M059J (cell line): ENCODE measurements around the gene CSE1L. TPM values are rescaled to one million over a fixed set of nuclear protein-coding genes. Genes with fewer than 3 reads are reported as not detected.
A peak's percentile ranks its signal among the peaks of the same experiment; 100 is the strongest.
"Not testable (repeated sequence)": the region's sequence is repeated elsewhere in the genome, so short reads cannot be mapped to it uniquely, and the experiment has no call there.

ENCODE experiments used
- DNase-seq: peaks from one replicate; pipeline ENCODE4 v3.0.0-alpha.2; 2012; ENCODE audit warnings: low read depth
- total RNA-seq: library from RNA; depleted of rRNA; stranded (reverse); fragments of >200 nt; shearing (Covaris generic); gene quantifications from 2 replicates; pipeline ENCODE4 v1.2.3, GENCODE V29; 2014; rRNA removed

The CSE1L gene
- 217 and 266 TPM in 2 replicates for total RNA-seq

GRCh38 chr20:49046087-49046900, at the start of gene CSE1L:
CSE1L (plus strand) TSS chr20:49046312; CDS start chr20:49058464, 12,152 bp downstream.
- DNase-seq, result peak; percentile 95

DNA sequence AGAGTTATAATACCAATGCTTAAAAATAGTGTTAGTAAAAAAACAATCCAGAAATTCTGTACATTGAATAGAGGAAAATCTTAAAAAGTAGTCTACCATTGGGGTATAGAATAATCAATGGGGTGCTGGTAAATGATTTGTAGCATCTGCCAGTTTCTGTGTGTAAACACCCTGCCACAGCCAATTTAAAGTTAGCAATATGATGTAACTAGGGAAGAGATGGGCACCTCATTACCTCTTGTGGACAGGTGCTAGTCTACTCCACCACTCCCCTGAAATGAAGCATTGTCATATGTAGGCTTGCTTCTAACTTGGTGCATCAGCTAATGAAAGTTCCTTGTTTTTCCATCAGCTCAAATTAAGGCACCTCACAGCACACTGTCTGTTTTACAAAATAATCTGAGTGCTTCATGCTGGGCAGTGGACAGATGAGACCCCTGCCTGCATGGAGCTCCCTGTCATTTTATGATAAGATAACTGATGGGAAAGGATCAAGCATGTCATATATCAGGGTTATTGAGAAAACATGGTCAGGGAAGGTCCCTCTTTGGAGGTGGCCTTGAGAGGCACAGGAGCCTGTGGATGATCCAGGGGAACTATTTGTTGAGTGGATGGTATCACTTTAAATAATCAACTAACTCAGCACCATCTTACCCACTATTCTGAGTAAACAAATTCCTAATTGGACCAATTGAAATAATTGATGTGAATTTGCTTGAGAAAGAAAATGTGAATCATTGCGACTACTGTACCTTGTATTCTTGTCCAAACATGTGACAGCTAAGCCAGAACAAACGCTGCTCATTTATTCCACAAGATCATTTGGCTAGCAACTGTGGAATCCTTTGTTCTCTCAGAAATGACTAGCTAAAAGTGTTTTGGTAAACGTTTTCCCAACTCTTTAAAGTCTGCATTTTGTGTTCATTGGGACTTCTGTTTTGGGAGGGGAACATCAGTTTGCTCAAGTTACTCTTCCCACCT, 45.9 kb upstream of the CSE1L start:
- DNase-seq, result no peak

GRCh38 chr20:49001741-49002140, 44.4 kb upstream of the CSE1L start:
- no peak for DNase-seq

DNA sequence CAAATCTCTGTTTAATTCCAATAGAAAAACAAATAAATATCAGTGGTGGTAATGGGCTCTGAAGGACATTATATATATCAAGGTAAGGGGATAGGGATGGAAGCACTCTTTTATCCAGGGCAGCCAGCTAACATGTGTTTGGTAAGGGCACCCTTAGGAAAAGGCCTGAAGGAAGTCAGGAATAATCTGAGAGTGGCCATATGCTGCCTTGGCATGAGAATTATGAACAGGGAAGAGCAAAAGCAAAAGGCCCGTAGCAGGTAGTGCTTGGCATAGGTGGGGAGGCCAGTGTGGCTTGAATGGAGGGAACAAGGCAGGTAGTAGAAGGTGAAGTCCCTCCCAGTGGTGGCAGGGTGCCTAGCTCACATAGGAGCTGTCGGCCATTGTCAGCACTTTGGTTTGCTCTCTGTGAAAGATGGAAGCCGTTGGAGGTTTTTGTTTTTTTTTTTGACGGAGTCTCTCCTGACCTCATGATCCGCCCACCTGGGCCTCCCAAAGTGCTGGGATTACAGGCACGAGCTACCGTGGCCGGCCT, 39.6 kb upstream of the CSE1L start:
- DNase-seq, result no peak

DNA sequence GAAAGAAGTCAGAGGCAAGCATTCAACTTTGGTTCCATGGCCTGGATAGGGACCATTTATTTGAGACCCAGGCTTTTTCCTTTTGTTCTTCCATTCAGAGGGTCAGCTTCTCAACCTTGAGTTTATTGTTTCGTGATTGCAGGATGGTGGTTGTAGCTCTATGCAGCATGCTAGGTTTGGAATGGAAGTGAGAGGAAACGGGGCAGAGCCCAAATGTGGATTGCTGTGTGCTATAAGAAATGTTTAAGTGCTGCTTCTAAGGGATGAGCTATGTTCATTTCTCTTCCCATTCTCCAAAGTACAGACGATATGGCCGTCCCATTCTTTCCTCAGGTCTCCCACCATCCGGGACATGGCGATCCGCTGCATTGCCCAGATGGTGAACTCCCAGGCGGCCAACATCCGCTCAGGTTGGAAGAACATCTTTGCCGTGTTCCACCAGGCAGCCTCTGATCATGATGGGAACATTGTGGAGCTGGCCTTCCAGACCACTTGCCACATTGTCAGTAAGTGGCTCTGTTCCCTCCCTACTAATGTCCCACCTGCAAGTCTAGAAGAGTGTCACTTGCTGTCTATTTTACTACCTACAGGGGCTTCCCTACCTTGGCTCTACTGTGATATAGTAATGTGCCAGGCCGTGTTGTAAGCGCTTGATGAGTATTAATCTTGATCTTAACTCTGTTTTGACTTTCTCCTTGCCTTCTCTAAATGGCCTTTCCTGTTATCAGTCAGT, 36.0 kb upstream of the CSE1L start:
- DNase-seq, result no peak

GRCh38 chr20:49024220-49024619, 21.9 kb upstream of the CSE1L start:
- no peak for DNase-seq

DNA sequence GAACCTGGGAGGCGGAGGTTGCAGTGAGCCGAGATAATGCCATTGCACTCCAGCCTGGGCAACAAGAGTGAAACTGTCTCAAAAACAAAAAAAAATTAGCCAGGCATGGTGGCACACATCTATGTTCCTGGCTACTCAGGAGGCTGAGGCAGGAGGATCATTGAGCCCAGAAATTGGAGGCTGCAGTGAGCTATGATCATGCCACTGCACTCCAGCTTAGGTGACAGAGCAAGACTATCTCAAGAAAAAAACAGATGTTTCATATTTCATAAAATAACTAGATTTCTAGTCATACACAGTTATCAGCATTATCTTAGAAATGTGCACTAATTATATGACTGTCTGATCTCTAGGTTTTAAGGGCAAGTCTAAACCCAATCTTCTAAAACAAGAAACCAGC, 17.9 kb upstream of the CSE1L start:
- DNase-seq, result not testable (repeated sequence)

- peak; percentile 42 for DNase-seq
Observed at GRCh38 chr20:49028684-49029083, 17.4 kb upstream of the CSE1L start.

GRCh38 chr20:49029203-49029602, 16.9 kb upstream of the CSE1L start:
- no peak for DNase-seq

- DNase-seq, result no peak
Observed at GRCh38 chr20:49030954-49031619, 15.0 kb upstream of the CSE1L start.

GRCh38 chr20:49032455-49032854, 13.7 kb upstream of the CSE1L start:
- DNase-seq, result no peak

GRCh38 chr20:49034070-49034732, 11.9 kb upstream of the CSE1L start:
- DNase-seq, result no peak

GRCh38 chr20:49037962-49038387, 8.1 kb upstream of the CSE1L start:
- DNase-seq, result peak; percentile 81

GRCh38 chr20:49039854-49040253, 6.3 kb upstream of the CSE1L start:
- DNase-seq, result no peak

- no peak for DNase-seq
Observed at GRCh38 chr20:49043000-49043399, 3.1 kb upstream of the CSE1L start.

GRCh38 chr20:49045440-49046086, 549 bp upstream of the CSE1L start:
- DNase-seq, result peak; percentile 26

DNA sequence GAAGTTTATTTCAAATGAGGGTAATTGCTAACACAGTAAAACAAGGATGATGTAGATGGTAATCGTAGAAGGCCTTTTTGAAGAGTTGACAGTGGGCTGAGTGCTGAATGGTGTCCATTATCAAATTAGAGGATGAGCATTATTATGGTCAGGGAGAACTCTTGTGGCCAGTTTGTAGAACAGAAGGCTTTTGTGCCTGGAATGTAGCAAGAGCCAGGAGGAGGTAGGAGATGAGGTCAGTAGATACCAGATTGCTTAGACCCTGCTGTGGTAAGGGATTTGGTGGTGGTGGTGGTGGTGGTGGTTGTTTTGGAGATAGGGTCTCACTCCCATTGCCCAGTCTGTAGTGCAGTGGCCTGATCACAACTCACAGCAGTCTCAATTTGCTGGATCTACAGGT, 6.2 kb downstream of the CSE1L start:
- DNase-seq, result peak; percentile 15

- no peak for DNase-seq
Observed at GRCh38 chr20:49054056-49054643, 8.0 kb downstream of the CSE1L start.

DNA sequence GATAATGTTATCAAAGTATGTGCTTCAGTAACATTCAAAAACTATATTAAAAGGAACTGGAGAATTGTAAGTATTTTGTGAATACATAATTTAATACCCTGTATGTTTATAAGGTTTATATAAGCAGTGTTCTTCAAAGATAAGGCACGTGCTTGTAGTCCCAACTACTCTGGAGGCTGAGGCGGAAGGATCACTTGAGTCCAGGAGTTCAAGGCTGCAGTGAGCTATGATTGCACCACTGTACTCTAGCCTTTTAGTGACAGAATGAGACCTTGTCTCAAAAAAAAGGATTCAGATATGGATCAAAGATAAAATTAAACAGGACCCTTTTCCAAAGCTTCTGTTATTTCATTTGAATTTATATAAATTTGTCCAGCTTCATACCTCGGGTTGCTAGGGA, 17.2 kb downstream of the CSE1L start:
- no peak for DNase-seq
